Measurements from ENCODE around the gene LY6G6D. TPM values are rescaled to one million over a fixed set of nuclear protein-coding genes. Genes with fewer than 3 reads are reported as not detected.
A peak's percentile ranks its signal among the peaks of the same experiment; 100 is the strongest.

Gene LY6G6D
- total RNA-seq, 1 experiment from 2014 or later: not detected

- no peaks in the 10 kb centered on the region for H3K9me3 ChIP-seq (ENCODE audit: control insufficient read depth, low read depth, low read length)
- H4K91ac ChIP-seq (ENCODE audit: insufficient read length, low read depth, low read length): no peak overlapping the region
- H2AK5ac ChIP-seq (ENCODE audit: insufficient read length, low read length): no peak overlapping the region
- peak overlapping the region; percentile 23 for H2AFZ ChIP-seq (ENCODE audit: low read length)
- no peak overlapping the region for H4K8ac ChIP-seq (replicated peaks; ENCODE audit: insufficient read length, low read depth, low read length)
- Mint-ChIP-seq H3K4me3 (peak overlapping the region; percentile 96 to 98), H3K4me1 (peaks cover 11% of the 10 kb centered on the region in 2 experiments), H3K9me3 (no peaks in the 10 kb centered on the region; a peak in 1 of 5 replicates), H3K27ac (peak overlapping the region; percentile 91 to 96 (median 96); a peak in 5 of 7 replicates), H3K36me3 (ENCODE audit: insufficient read depth in 1 of 3, low read depth in 3 of 3) (peaks cover 0 to 23% (median 4%) of the 10 kb centered on the region in 3 experiments; a peak in 5 of 7 replicates), H3K27me3 (ENCODE audit: low read depth) (peaks cover 1% of the 10 kb centered on the region; the same call in 1 of the 2 replicates)
- peaks cover 6% of the 10 kb centered on the region for H3K79me1 ChIP-seq (ENCODE audit: insufficient read depth, low read depth, low read length, poor library complexity, severe bottlenecking)
- no peak overlapping the region for H2BK20ac ChIP-seq (ENCODE audit: low read depth, low read length, poor library complexity, severe bottlenecking)
- H3K23ac ChIP-seq (ENCODE audit: insufficient read length, low read depth, low read length): no peak overlapping the region
- H4K5ac ChIP-seq (ENCODE audit: insufficient read length, low read depth, low read length): no peak overlapping the region
- H3K18ac ChIP-seq (ENCODE audit: insufficient read length, low read depth, low read length): no peak overlapping the region
- no peaks in the 10 kb centered on the region for H3K27me3 ChIP-seq (ENCODE audit: insufficient read depth, low read length)
- TF ChIP-seq CTCF (conservative IDR thresholded peaks at IDR 0.05): no peak
- WGBS (ENCODE audit: extremely low coverage, insufficient read length, low lambda C conversion rate): no CpG with 5 or more reads among the region's 10 CpGs
- no peak overlapping the region for H2BK12ac ChIP-seq (ENCODE audit: insufficient read length, low read depth, low read length)
- no peak overlapping the region for H3K14ac ChIP-seq (ENCODE audit: insufficient read depth, low read length)
- no peak overlapping the region for H2BK5ac ChIP-seq (ENCODE audit: insufficient read length, low read length)
- H3K4me2 ChIP-seq (ENCODE audit: insufficient read depth, insufficient read length, low read length): peak overlapping the region; percentile 91
- no peak overlapping the region for H3T11ph ChIP-seq (ENCODE audit: low read length)
- H3K27ac ChIP-seq (ENCODE audit: insufficient read length, low read depth, low read length): no peak overlapping the region
- no peaks in the 10 kb centered on the region for H4K20me1 ChIP-seq (ENCODE audit: control insufficient read depth, insufficient read depth, insufficient read length)
- H2BK120ac ChIP-seq (ENCODE audit: low read depth, low read length, poor library complexity, severe bottlenecking): no peak overlapping the region
- peak overlapping the region; percentile 79 for H3K9ac ChIP-seq (ENCODE audit: extremely low read depth, insufficient read length, low read length)
- H3K4ac ChIP-seq (ENCODE audit: low read depth, low read length): no peak overlapping the region
- DNase-seq: no peak
- no peak overlapping the region for H2BK15ac ChIP-seq (ENCODE audit: low read depth, low read length)
- H3K4me1 ChIP-seq (ENCODE audit: insufficient read depth, low read length): peaks cover 4% of the 10 kb centered on the region; the same call in 1 of the 2 replicates
- H3K23me2 ChIP-seq (ENCODE audit: insufficient read length, low read depth, low read length, poor library complexity, severe bottlenecking): peaks cover 6% of the 10 kb centered on the region
- H3K79me2 ChIP-seq (ENCODE audit: insufficient read depth, low read length): peaks cover 2% of the 10 kb centered on the region; the same call in 1 of the 2 replicates
- H3K56ac ChIP-seq (ENCODE audit: insufficient read length, low read depth, low read length): no peak overlapping the region
Observed at GRCh38 chr6:31702405-31702818, 12.7 kb upstream of the LY6G6D start.
